ENCODE measurements around the gene AP5B1. TPM values are rescaled to one million over a fixed set of nuclear protein-coding genes. Genes with fewer than 3 reads are reported as not detected.

The AP5B1 gene
- total RNA-seq: 10 to 100 TPM; 30.9 to 31.1 TPM

GRCh38 chr11:65780770-65781151, at the start of gene AP5B1:
TSS of gene AP5B1 (minus strand) at chr11:65780976. CDS start at chr11:65780591, 385 bp downstream.
- Mint-ChIP-seq H3K27me3 (peaks cover 11% of the 10 kb centered on the region), H3K9me3 (no peaks in the 10 kb centered on the region), H3K27ac (peak within 1 kb of the TSS; percentile 89), H3K4me1 (ENCODE audit: low read depth) (peaks cover 30% of the 10 kb centered on the region), H3K36me3 (ENCODE audit: low read depth) (peaks cover 18% of the 10 kb centered on the region), H3K4me3 (peak within 1 kb of the TSS; percentile 89)
- ChIA-PET POLR2A (interaction anchor here (0.6 to 2.5 kb wide), 13 partner anchors 10 to 510 kb away, joined by 3 to 15 read pairs (median 3); partner anchors contain the start of genes CCDC85B and RELA), CTCF (interaction anchor here (0.8 to 12.0 kb wide), 39 partner anchors 8 to 299 kb away, joined by 3 to 235 read pairs (median 12); partner anchors contain the start of genes BANF1, CCDC85B, FIBP and KAT5)
- intact Hi-C loops (cut with micrococcal nuclease): loop anchor here (2.0 kb wide), 1 partner anchor 38 kb away; no protein-coding TSS in a partner anchor
- TF ChIP-seq CTCF (IDR thresholded peaks at IDR 0.05): no peak
- peak; percentile 65 for ATAC-seq
- DNase-seq: peak; percentile 77

- H3K4me1 Mint-ChIP-seq (ENCODE audit: low read depth): peaks cover 39% of the 10 kb centered on the region
- H3K4me3 Mint-ChIP-seq: no peak overlapping the region
- ATAC-seq (no peak), DNase-seq (no peak)
- peaks cover 4% of the 10 kb centered on the region for H3K36me3 Mint-ChIP-seq (ENCODE audit: low read depth)
- ChIA-PET POLR2A (interaction anchor here (0.8 kb wide), 1 partner anchor 62 kb away, joined by 3 read pairs; no protein-coding TSS in a partner anchor), CTCF (interaction anchor here (0.7 to 4.4 kb wide), 7 partner anchors 12 to 210 kb away, joined by 3 to 34 read pairs (median 4); partner anchors contain the start of genes AP5B1 and MUS81)
- intact Hi-C loops (cut with micrococcal nuclease): no loop called here
- no peak for TF ChIP-seq CTCF (IDR thresholded peaks at IDR 0.05)
- H3K27me3 Mint-ChIP-seq: peaks cover 2% of the 10 kb centered on the region
- H3K27ac Mint-ChIP-seq: no peak overlapping the region
- peaks cover 2% of the 10 kb centered on the region for H3K9me3 Mint-ChIP-seq
These were observed 48.7 kb upstream of the AP5B1 start for GRCh38 chr11:65829459-65829858.

- ATAC-seq (no peak), DNase-seq (no peak)
- ChIA-PET CTCF (interaction anchor here (0.8 to 3.1 kb wide), 12 partner anchors 9 to 233 kb away, joined by 3 to 30 read pairs (median 5); partner anchors contain the start of genes AP5B1 and KAT5), POLR2A (interaction anchor here (1.0 to 1.8 kb wide), 4 partner anchors 9 to 64 kb away, joined by 3 to 5 read pairs (median 4); no protein-coding TSS in a partner anchor)
- H3K27ac Mint-ChIP-seq: no peak overlapping the region
- H3K4me1 Mint-ChIP-seq (ENCODE audit: low read depth): peaks cover 28% of the 10 kb centered on the region
- no peak overlapping the region for H3K4me3 Mint-ChIP-seq
- no peak for TF ChIP-seq CTCF (IDR thresholded peaks at IDR 0.05)
- no peaks in the 10 kb centered on the region for H3K36me3 Mint-ChIP-seq (ENCODE audit: low read depth)
- intact Hi-C loops (cut with micrococcal nuclease): no loop called here
- peaks cover 2% of the 10 kb centered on the region for H3K27me3 Mint-ChIP-seq
- H3K9me3 Mint-ChIP-seq: no peaks in the 10 kb centered on the region
These were observed 46.4 kb upstream of the AP5B1 start for GRCh38 chr11:65826984-65827735.

GRCh38 chr11:65822776-65823528, 42.2 kb upstream of the AP5B1 start:
- ChIA-PET CTCF (interaction anchor here (0.7 to 9.4 kb wide), 6 partner anchors 9 to 168 kb away, joined by 3 to 235 read pairs (median 4); partner anchors contain the start of gene AP5B1), POLR2A (interaction anchor here (0.5 to 1.7 kb wide), 7 partner anchors 10 to 180 kb away, joined by 3 to 4 read pairs (median 4); partner anchors contain the start of genes KAT5 and SNX32)
- H3K36me3 Mint-ChIP-seq (ENCODE audit: low read depth): no peaks in the 10 kb centered on the region
- ATAC-seq: no peak
- TF ChIP-seq CTCF (IDR thresholded peaks at IDR 0.05): no peak
- H3K27ac Mint-ChIP-seq: no peak overlapping the region
- no peaks in the 10 kb centered on the region for H3K27me3 Mint-ChIP-seq
- no peak overlapping the region for H3K4me3 Mint-ChIP-seq
- peaks cover 13% of the 10 kb centered on the region for H3K4me1 Mint-ChIP-seq (ENCODE audit: low read depth)
- intact Hi-C loops (cut with micrococcal nuclease): no loop called here
- DNase-seq: no peak
- H3K9me3 Mint-ChIP-seq: no peaks in the 10 kb centered on the region
